GM18868 (cell line): ENCODE data around the gene UBD.

Experiments
- ATAC-seq: cut with Tn5 transposase; IDR thresholded peaks from one replicate; pipeline ENCODE4 v1.9.1; 2021; ENCODE audit warnings: mild to moderate bottlenecking, moderate library complexity; ENCODE audit not compliant: unreplicated experiment

UBD gene

DNA sequence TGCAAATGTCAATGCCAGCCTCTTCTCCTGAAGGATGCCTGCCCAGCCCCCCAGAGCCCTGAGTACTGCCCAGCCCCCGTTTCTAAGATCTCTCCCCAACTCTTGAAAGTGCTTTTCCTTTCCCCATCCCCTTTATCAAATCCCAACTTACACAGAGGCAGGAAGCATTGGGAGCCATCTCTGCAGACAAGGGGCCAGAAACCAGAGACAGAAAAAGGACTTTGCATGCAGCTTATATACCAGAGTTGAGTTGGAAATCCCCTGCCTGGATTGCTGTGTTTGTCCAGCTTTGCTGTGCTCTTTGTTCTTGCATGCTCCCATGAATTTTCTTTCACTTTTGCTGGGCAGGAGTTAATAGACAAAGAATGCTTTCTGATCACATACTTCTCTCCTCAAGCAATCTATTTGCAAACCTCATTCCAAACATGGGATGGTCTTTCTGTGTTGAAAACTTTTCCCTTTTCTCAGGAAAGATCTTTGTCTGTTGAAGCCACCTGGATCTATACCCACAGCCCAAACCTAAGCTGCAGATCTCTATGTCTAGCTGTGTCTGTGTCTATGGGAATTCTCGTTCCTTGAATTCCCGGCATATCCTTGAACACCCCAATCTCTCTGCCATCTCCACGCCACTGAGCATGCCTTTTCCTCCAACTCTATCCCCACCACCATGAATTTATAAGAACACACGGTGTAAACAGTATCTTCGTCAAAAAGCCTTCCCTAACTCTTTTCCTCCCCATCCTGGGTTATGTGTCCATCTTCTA lies at the start of gene UBD:
Gene UBD (minus strand): TSS at position 209 of the 764 bp plus-strand sequence. CDS start 31 bp downstream, at position 178.
- ATAC-seq: peak; percentile 52

GRCh38 chr6:29608131-29608530 lies 48.6 kb upstream of the UBD start:
- ATAC-seq: no peak

GRCh38 chr6:29603930-29604329 lies 44.4 kb upstream of the UBD start:
- no peak for ATAC-seq

GRCh38 chr6:29603456-29603855 lies 43.9 kb upstream of the UBD start:
- no peak for ATAC-seq

- no peak for ATAC-seq
Observed at GRCh38 chr6:29602564-29603361, 43.2 kb upstream of the UBD start.

- ATAC-seq: no peak
Observed at GRCh38 chr6:29598172-29598747, 38.7 kb upstream of the UBD start.

DNA sequence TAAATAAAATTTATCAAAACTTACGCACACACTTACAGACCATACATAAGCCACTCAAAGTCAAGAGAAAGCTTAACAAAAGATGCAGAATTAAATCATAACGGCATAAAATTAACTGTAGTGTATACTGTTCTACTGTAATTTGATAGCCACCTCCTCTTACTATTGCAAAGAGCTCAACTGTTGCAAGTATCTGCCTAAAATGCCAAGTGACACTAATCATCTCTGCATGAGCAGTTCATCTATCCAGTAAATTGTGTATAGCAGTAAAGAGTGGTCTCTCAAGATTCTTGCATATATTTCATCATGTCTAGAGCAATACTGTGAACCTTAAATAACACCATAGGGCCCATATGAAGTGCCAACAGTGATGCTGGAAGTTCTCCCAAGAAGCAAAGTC lies 37.7 kb upstream of the UBD start:
- ATAC-seq: no peak

GRCh38 chr6:29596381-29596900 lies 36.9 kb upstream of the UBD start:
- ATAC-seq: no peak

DNA sequence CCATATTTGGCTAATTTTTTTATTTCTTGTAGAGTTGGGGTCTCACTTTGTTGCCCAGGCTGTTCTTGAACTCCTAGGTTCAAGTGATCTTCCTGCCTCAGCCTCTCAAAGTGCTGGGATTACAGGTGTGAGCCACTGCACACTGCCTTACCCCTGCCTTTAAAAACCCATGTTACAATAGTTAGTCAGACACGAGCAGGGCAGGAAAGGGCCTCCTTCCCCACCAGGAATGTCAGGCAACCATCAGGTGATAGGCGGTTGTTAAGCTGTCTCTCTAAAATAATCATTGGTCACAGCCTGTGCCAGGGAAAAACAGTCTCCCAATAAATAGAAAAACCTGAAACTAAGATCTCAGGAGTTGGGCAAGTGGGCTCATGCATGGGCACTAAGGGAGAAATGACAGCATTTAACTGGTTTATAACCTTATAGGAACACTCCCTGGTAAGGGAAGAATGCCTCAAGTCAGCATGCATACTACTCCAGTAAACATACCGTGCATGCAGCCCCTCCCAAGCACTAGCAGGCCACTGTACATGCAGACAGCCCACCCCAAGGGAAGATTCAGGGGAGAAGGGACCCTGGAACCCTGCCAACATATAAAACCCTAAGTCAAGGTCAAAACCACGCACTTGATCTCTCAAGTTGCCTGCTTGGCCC lies 33.8 kb upstream of the UBD start:
- no peak for ATAC-seq

- no peak for ATAC-seq
Observed at GRCh38 chr6:29591677-29592076, 32.1 kb upstream of the UBD start.

GRCh38 chr6:29590218-29590808 lies 30.8 kb upstream of the UBD start:
- no peak for ATAC-seq

DNA sequence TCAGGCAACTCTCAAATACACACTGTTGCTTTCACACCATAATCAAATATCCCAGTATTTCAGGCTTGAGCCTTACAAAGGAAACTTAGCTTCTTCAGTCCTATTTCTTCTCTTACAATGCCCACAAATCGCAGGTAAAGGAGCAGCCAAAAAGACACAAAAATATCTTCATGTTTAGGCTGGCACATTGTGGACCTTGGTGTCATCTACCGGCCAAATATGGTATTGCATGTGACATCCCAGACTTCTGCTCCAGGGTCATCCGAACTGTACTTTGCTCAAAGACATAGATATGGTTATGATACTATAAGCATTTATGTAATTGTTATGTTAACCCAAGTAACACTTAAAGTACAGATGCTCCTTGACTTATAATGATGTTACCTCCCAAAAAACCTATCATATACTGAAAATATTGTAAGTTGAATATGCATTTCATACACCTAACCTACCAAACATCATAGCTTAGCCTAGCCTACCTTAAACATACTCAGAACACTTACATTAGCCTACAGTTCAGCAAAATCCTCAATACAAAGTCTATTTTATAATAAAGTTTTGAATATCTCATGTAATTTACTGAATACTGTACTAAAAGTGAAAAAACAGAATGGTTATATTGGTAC lies 30.0 kb upstream of the UBD start:
- peak; percentile 53 for ATAC-seq

- ATAC-seq: no peak
Observed at GRCh38 chr6:29584821-29585220, 25.3 kb upstream of the UBD start, which contains the start of gene OR2H2. TSS of gene OR2H2 (plus strand) at chr6:29585121. CDS start at chr6:29587945, 2,824 bp downstream.

- no peak for ATAC-seq
Observed at GRCh38 chr6:29577544-29577943, 18.0 kb upstream of the UBD start.

DNA sequence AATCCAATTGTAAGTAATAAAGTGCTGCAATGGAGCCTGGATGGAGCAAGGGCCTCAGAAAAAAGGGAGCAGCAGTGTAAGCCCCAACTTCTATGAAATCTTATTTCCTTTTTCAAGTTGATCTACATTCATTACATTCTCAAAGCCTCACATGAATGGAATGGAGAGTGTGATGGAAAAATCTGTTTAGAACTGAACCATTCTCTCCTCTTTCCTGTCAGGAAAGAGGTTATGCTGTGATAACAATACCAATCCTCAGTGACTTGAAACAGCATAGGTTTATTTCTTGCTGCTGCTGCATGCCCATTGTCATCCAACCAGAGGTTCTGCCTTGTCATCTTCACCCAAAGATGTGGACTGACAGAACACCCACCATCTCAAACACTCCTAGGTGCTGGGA lies 16.5 kb upstream of the UBD start:
- no peak for ATAC-seq

GRCh38 chr6:29567991-29568390 lies 8.5 kb upstream of the UBD start:
- ATAC-seq: no peak

GRCh38 chr6:29567541-29567940 lies 8.0 kb upstream of the UBD start:
- ATAC-seq: no peak

DNA sequence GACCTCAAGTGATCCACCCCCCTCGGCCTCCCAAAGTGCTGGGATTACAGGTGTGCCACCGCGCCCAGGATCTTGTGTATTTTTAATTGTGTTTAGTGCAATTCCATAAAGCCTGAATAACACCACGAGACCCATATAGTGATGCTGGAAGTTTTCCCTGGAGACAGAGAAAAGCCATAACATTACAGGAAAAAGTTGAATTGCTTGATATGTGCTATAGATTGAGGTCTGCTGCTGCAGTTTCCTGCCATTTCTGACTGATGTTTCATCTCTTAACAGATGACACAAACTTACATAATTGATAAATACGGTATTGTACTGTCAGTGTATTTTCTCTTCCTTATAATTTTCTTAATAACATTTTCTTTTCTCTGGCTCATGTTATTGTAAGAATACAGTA lies 7.3 kb upstream of the UBD start:
- ATAC-seq: no peak

- ATAC-seq: peak; percentile 88
Observed at GRCh38 chr6:29564875-29565274, 5.3 kb upstream of the UBD start.

DNA sequence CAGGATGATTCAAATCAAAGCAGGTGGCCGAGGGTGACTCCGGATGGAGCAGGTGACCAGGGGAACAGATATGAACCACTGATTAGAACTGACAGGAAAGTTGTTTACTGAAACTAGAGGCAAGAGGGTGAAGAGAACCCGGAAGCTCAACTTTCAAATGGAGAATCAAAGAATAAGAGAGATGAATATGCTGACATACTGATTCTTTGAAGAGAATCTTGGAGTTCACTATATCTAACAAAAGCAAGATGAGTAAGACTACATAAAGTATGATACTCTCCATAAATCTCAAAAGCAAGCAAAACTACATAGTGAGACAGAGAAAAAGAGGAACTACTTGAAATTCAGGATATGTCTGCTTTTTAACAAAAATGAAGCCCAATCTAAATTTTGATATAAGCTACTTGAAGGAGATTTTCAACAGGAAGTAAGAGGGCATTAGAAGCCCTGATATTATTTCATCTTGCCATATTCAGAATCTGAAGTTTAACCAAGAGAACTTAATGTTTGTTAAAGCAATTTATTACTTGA lies 4.0 kb upstream of the UBD start:
- ATAC-seq: no peak
